IMR-90 (cell line): Measurements from ENCODE around the gene RPL21. TPM values are rescaled to one million over a fixed set of nuclear protein-coding genes. Genes with fewer than 3 reads are reported as not detected.

ENCODE experiments used
- ATAC-seq: fragments of 200-7000 bp; cut with Tn5 transposase; 2 replicates; pipeline ENCODE4 v1.9.1; 2020; ENCODE audit warnings: low read depth, mild to moderate bottlenecking, moderate library complexity
- BruUV-seq: library from RNA; stranded (reverse); fragments of 400-500 nt; replicated peaks from 2 replicates; lab custom pipeline; 2021; lab: Mats Ljungman, UMichigan
- CTCF ChIA-PET: fragments of 300-600 bp; formaldehyde crosslinking; extraction: SDS; loops from one replicate; lab custom pipeline; 2021; ENCODE audit warnings: antibody characterized with exemption; lab: Yijun Ruan, JAX
- POLR2A ChIA-PET: fragments of 300-600 bp; sonication (Branson Sonifier 250); formaldehyde crosslinking; loops from one replicate; lab custom pipeline; 2022; ENCODE audit warnings: antibody characterized with exemption; ENCODE audit not compliant: unreplicated experiment; lab: Charles Lee
- DNase-seq: peaks from one replicate; pipeline ENCODE4 v3.0.0; 2013
- H2AFZ ChIP-seq: replicated peaks from 2 replicates; pipeline ENCODE3; 2013; ENCODE audit warnings: low read length, mild to moderate bottlenecking; ENCODE audit not compliant: poor library complexity
- H2AK5ac ChIP-seq: 2 replicates; pipeline ENCODE4 v1.6.1; 2013; ENCODE audit warnings: low read depth, low read length, inconsistent platforms
- H2AK9ac ChIP-seq: replicated peaks from 2 replicates; pipeline ENCODE3; 2013; ENCODE audit warnings: mild to moderate bottlenecking, low read depth, low read length, moderate library complexity; ENCODE audit not compliant: poor library complexity
- H2BK120ac ChIP-seq: 2 replicates; pipeline ENCODE4 v1.6.1; 2013; ENCODE audit warnings: low read depth, low read length, inconsistent platforms
- H2BK15ac ChIP-seq: 3 replicates; pipeline ENCODE4 v1.6.1; 2013; ENCODE audit warnings: low read depth, low read length, inconsistent platforms
- H2BK20ac ChIP-seq: 2 replicates; pipeline ENCODE4 v1.6.1; 2013; ENCODE audit warnings: low read depth, mild to moderate bottlenecking, inconsistent platforms, low read length, moderate library complexity
- H2BK5ac ChIP-seq: 2 replicates; pipeline ENCODE4 v1.6.1; 2013; ENCODE audit warnings: mild to moderate bottlenecking, low read depth, low read length, inconsistent platforms; ENCODE audit not compliant: poor library complexity, severe bottlenecking
- H3K14ac ChIP-seq: replicated peaks from 2 replicates; pipeline ENCODE4 v1.6.1; 2013; ENCODE audit warnings: low read depth, low read length, inconsistent platforms
- H3K18ac ChIP-seq: 2 replicates; pipeline ENCODE4 v1.6.1; 2013; ENCODE audit warnings: low read depth, low read length, control low read depth
- H3K23ac ChIP-seq: 2 replicates; pipeline ENCODE4 v1.6.1; 2013; ENCODE audit warnings: low read depth, low read length, inconsistent platforms
- H3K27ac ChIP-seq: 2 replicates; pipeline ENCODE4 v1.5.1; 2013; ENCODE audit warnings: mild to moderate bottlenecking, control low read depth, low read length; ENCODE audit not compliant: insufficient read depth
- H3K27me3 ChIP-seq: 2 replicates; pipeline ENCODE4 v1.6.1; 2013; ENCODE audit warnings: low read length; ENCODE audit not compliant: control insufficient read depth, insufficient read depth
- H3K36me3 ChIP-seq: 2 replicates; pipeline ENCODE4 v1.6.1; 2013; ENCODE audit warnings: low read length, mixed read lengths; ENCODE audit not compliant: control insufficient read depth, insufficient read depth
- H3K4ac ChIP-seq: 2 replicates; pipeline ENCODE4 v1.6.1; 2013; ENCODE audit warnings: low read depth, low read length, inconsistent platforms
- H3K4me1 ChIP-seq: 2 replicates; pipeline ENCODE4 v1.6.1; 2013; ENCODE audit warnings: low read length, mixed read lengths; ENCODE audit not compliant: control insufficient read depth, insufficient read depth
- H3K4me2 ChIP-seq: 2 replicates; pipeline ENCODE4 v1.6.1; 2013; ENCODE audit warnings: low read depth, mild to moderate bottlenecking, control low read depth, low read length, moderate library complexity
- H3K4me3 ChIP-seq: 2 replicates; pipeline ENCODE4 v1.5.1; 2013; ENCODE audit warnings: low read depth, mild to moderate bottlenecking, control low read depth, low read length, moderate library complexity; ENCODE audit not compliant: insufficient read depth
- H3K56ac ChIP-seq: 2 replicates; pipeline ENCODE4 v1.6.1; 2013; ENCODE audit warnings: low read length, inconsistent platforms; ENCODE audit not compliant: insufficient read depth; ENCODE audit errors: extremely low read depth
- H3K79me1 ChIP-seq, 2 experiments: 2 replicates each; pipeline ENCODE4 v1.6.1; 2013; ENCODE audit warnings: low read length in 2 of 2, inconsistent platforms in 1 of 2, low read depth in 1 of 2
- H3K9ac ChIP-seq: 2 replicates; pipeline ENCODE4 v1.6.1; 2013; ENCODE audit warnings: low read depth, low read length, control low read depth
- H3K9me1 ChIP-seq: 2 replicates; pipeline ENCODE4 v1.6.1; 2013; ENCODE audit warnings: low read length, inconsistent platforms; ENCODE audit not compliant: insufficient read depth
- H3K9me3 ChIP-seq: 2 replicates; pipeline ENCODE4 v1.6.1; 2013; ENCODE audit warnings: low read length; ENCODE audit not compliant: control insufficient read depth, insufficient read depth
- H4K20me1 ChIP-seq: 2 replicates; pipeline ENCODE4 v1.6.1; 2013; ENCODE audit warnings: low read length, inconsistent platforms; ENCODE audit not compliant: insufficient read depth
- H4K5ac ChIP-seq: 2 replicates; pipeline ENCODE4 v1.6.1; 2013; ENCODE audit warnings: mild to moderate bottlenecking, low read depth, low read length, control low read depth
- H4K8ac ChIP-seq, 2 experiments: 2 replicates each; pipeline ENCODE4 v1.6.1; 2013; ENCODE audit warnings: low read depth in 2 of 2, low read length in 2 of 2, control low read depth in 1 of 2, inconsistent platforms in 1 of 2
- H4K91ac ChIP-seq: 2 replicates; pipeline ENCODE4 v1.6.1; 2013; ENCODE audit warnings: low read depth, low read length, inconsistent platforms; ENCODE audit not compliant: insufficient read depth
- BHLHE40 ChIP-seq: fragments of 150-350 bp; IDR thresholded peaks from 2 replicates; pipeline ENCODE4 v1.6.1; 2016; ENCODE audit warnings: mild to moderate bottlenecking, low read depth, low read length
- CEBPB ChIP-seq: IDR thresholded peaks from 2 replicates; pipeline ENCODE4 v1.6.1; 2012; ENCODE audit warnings: low read depth, low read length, improper control_type of control experiment
- MAFK ChIP-seq: IDR thresholded peaks from 2 replicates; pipeline ENCODE4 v1.6.1; 2012; ENCODE audit warnings: low read depth, low read length, improper control_type of control experiment
- MAZ ChIP-seq: IDR thresholded peaks from 2 replicates; pipeline ENCODE4 v1.6.1; 2012; ENCODE audit warnings: low read depth, mild to moderate bottlenecking, low read length, improper control_type of control experiment, moderate library complexity, borderline replicate concordance
- MXI1 ChIP-seq: IDR thresholded peaks from 2 replicates; pipeline ENCODE4 v1.6.1; 2012; ENCODE audit warnings: low read depth, mild to moderate bottlenecking, low read length, moderate library complexity, borderline replicate concordance
- NFE2L2 ChIP-seq: fragments of 150-350 bp; IDR thresholded peaks from 2 replicates; pipeline ENCODE4 v1.6.1; 2016; ENCODE audit warnings: low read depth, mild to moderate bottlenecking, low read length
- RAD21 ChIP-seq: IDR thresholded peaks from 2 replicates; pipeline ENCODE4 v1.6.1; 2012; ENCODE audit warnings: low read length, improper control_type of control experiment
- RCOR1 ChIP-seq: IDR thresholded peaks from 2 replicates; pipeline ENCODE4 v1.6.1; 2012; ENCODE audit warnings: mild to moderate bottlenecking, low read length, improper control_type of control experiment; ENCODE audit not compliant: insufficient replicate concordance
- RFX5 ChIP-seq: IDR thresholded peaks from 2 replicates; pipeline ENCODE4 v1.8.0; 2012; ENCODE audit warnings: low read depth, mild to moderate bottlenecking, low read length, moderate library complexity
- WGBS, 2 experiments: methylation state at CpG; one replicate each; pipeline versions ENCODE4 v1.1.5 to v1.1.7; 2013; ENCODE audit warnings: missing lambda C conversion rate in 2 of 2; ENCODE audit not compliant: insufficient read length in 1 of 2; ENCODE audit errors: extremely low coverage in 2 of 2; 5-methylcytosine and 5-hydroxymethylcytosine counted together
- dilution Hi-C: fragments of 300-500 bp; cut with HindIII; formaldehyde crosslinking; loops from one replicate; pipeline ENCODE4 v1.14.3; 2018; ENCODE audit warnings: low sequenced_read_pairs; ENCODE audit not compliant: unreplicated experiment
- in situ Hi-C: fragments of 300-500 bp; cut with MboI; formaldehyde crosslinking; loops from 3 replicates; pipeline ENCODE4 v1.14.3; 2019; ENCODE audit warnings: low sequenced_read_pairs, inconsistent platforms, mixed read lengths
- intact Hi-C: fragments of 100-400 bp; cut with micrococcal nuclease; formaldehyde crosslinking; loops from 2 replicates; pipeline ENCODE4 v1.10.0; 2022
- polyA plus RNA-seq, 3 experiments: library from polyadenylated mRNA; depleted of rRNA; stranded (reverse); fragments of >200 nt; gene quantifications; 2 replicates each; pipeline ENCODE4 v1.2.3, GENCODE V29; 2012; ENCODE audit warnings: low replicate concordance in 1 of 3
- total RNA-seq: library from RNA; depleted of rRNA; stranded (reverse); fragments of >200 nt; gene quantifications from 2 replicates; pipeline ENCODE4 v1.2.3, GENCODE V29; 2012
- TF ChIP-seq, protein P1 (sequence below): fragments of 150-350 bp; IDR thresholded peaks from 2 replicates; pipeline ENCODE4 v1.6.1; 2016; ENCODE audit warnings: low read depth, mild to moderate bottlenecking, low read length, moderate library complexity, borderline replicate concordance

Gene RPL21
- total and polyA plus RNA-seq, 2 of the 4 experiments (the other 2 are of a cell fraction) = 912 to 1,160 TPM

DNA sequence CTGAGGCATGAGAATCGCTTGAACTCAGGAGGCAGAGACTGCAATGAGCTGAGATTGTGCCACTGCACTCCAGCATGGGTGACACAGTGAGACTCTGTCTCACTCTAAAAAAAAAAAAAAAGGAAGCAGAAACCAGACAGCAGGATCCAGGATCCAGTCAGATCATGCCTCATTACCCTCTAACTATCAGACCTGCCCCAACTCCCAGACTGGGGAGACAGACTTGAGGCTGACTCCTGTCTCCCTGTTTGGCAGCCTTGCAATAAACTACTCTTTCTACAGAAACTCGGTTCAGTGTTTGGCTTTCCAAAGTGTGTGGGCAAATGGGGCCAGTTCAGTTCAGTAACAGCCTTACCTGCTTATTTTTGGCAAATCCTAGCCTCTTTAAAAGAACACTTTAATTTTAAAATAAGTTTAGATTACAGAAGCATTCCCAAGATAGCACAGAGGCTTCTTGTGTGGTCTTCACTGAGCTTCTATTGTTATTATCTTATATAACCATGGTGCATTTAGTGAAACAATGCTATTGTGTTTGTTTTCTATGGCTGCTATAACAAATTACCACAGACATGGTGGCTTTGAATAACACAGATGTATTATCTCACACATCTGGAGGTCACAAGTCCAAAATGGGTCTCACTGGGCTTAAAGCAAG, 37.8 kb downstream of the RPL21 start:
- 63% methylated on average over 1 of the region's 2 CpGs; no CpG with 5 or more reads in 1 of the 2 experiments for WGBS, 2 experiments
- no peak overlapping the region for H4K5ac ChIP-seq
- H3K56ac ChIP-seq = no peak overlapping the region
- intact Hi-C loops = no loop called here
- H3K36me3 ChIP-seq = no peaks in the 10 kb centered on the region
- H3K9ac ChIP-seq = no peak overlapping the region
- no peaks in the 10 kb centered on the region; the same call in 1 of the 2 replicates for H3K4me1 ChIP-seq
- no peak overlapping the region for H2BK15ac ChIP-seq
- no peak overlapping the region for H3K4ac ChIP-seq
- ChIA-PET CTCF (interaction anchor here (1.0 kb wide), 1 partner anchor 10 kb away, joined by 4 read pairs; no protein-coding TSS in a partner anchor), POLR2A (no interaction called here)
- ATAC-seq (no peak), DNase-seq (no peak)
- H2AK5ac ChIP-seq = no peak overlapping the region
- peaks cover 14% of the 10 kb centered on the region for H3K27me3 ChIP-seq
- H2BK20ac ChIP-seq = no peak overlapping the region
- no peak overlapping the region for H3K4me2 ChIP-seq
- no peak overlapping the region for H3K4me3 ChIP-seq
- H4K91ac ChIP-seq = no peak overlapping the region
- H3K18ac ChIP-seq = no peak overlapping the region
- no TSS peak for BruUV-seq
- no peak overlapping the region for H3K23ac ChIP-seq
- H4K8ac ChIP-seq = no peak overlapping the region
- H3K14ac ChIP-seq = no peak overlapping the region
- TF ChIP-seq MAZ (no peak), NFE2L2 (no peak), CEBPB (no peak), RCOR1 (no peak), RAD21 (no peak), BHLHE40 (no peak), MAFK (no peak), RFX5 (no peak), MXI1 (no peak)
- TF ChIP-seq, protein P1, sequence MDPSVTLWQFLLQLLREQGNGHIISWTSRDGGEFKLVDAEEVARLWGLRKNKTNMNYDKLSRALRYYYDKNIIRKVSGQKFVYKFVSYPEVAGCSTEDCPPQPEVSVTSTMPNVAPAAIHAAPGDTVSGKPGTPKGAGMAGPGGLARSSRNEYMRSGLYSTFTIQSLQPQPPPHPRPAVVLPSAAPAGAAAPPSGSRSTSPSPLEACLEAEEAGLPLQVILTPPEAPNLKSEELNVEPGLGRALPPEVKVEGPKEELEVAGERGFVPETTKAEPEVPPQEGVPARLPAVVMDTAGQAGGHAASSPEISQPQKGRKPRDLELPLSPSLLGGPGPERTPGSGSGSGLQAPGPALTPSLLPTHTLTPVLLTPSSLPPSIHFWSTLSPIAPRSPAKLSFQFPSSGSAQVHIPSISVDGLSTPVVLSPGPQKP = no peak
- in situ Hi-C loops = no loop called here
- peaks cover 4% of the 10 kb centered on the region; the same call in 1 of the 2 replicates for H3K9me1 ChIP-seq
- H2BK120ac ChIP-seq = no peak overlapping the region
- H3K79me1 ChIP-seq = no peaks in the 10 kb centered on the region
- dilution Hi-C loops = no loop called here
- H3K9me3 ChIP-seq = no peaks in the 10 kb centered on the region; the same call in 1 of the 2 replicates
- H2BK5ac ChIP-seq = no peak overlapping the region
- H4K20me1 ChIP-seq = no peaks in the 10 kb centered on the region
- no peak overlapping the region for H2AFZ ChIP-seq
- H2AK9ac ChIP-seq = no peak overlapping the region
- no peak overlapping the region for H3K27ac ChIP-seq
